IPS-18a (cell line): Measurements from ENCODE around the gene OPA3.

ENCODE experiments used
- H3K27ac ChIP-seq: one replicate; pipeline ENCODE4 v1.5.1; 2013; ENCODE audit warnings: low read length
- H3K27me3 ChIP-seq: one replicate; pipeline ENCODE4 v1.6.1; 2013; ENCODE audit warnings: mild to moderate bottlenecking, low read length; ENCODE audit not compliant: control insufficient read depth, insufficient read depth
- H3K36me3 ChIP-seq: one replicate; pipeline ENCODE4 v1.6.1; 2013; ENCODE audit warnings: low read depth, low read length; ENCODE audit not compliant: control insufficient read depth
- H3K4me1 ChIP-seq: one replicate; pipeline ENCODE4 v1.6.1; 2013; ENCODE audit warnings: low read depth, low read length; ENCODE audit not compliant: control insufficient read depth
- H3K4me3 ChIP-seq: one replicate; pipeline ENCODE4 v1.5.1; 2013; ENCODE audit warnings: low read length
- H3K9ac ChIP-seq: one replicate; pipeline ENCODE4 v1.6.1; 2013; ENCODE audit warnings: mild to moderate bottlenecking, low read length, moderate library complexity
- H3K9me3 ChIP-seq: one replicate; pipeline ENCODE4 v1.6.1; 2013; ENCODE audit warnings: low read depth, low read length; ENCODE audit not compliant: control insufficient read depth

OPA3 gene

DNA sequence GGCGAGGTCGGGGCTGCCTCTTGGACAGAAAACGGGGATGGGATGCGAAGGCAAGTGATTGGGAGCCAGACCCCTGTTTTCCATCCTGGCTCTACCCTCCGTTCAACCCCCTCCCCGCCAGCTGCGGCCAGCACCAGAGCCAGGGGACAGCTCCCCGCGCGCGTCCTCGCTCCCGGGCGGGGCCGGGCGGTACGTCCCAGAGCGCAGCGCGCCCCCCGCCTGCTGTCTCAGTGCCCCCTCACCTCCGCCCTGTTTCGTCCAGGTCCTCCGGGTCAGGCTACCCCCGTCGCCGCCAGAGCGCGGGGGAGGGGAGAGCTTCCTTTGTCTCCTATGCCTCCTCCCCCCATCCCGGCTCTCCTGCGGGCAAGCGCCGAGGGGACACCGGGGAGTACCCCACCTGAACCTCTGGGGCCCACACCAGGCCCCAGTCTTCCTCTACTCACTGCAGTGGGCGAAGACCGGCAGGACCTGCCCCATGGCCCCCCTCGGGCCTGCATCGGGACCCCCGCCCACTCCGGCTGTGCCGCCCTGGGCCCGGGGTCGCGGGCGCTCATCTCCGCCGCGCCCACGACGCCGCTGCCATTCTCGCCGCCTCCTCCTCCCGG lies 88.2 kb downstream of the OPA3 start:
- no peaks in the 10 kb centered on the region for H3K9me3 ChIP-seq
- peaks cover 26% of the 10 kb centered on the region for H3K4me1 ChIP-seq
- peak overlapping the region; percentile 28 for H3K9ac ChIP-seq
- no peaks in the 10 kb centered on the region for H3K36me3 ChIP-seq
- peak overlapping the region; percentile 75 for H3K4me3 ChIP-seq
- H3K27me3 ChIP-seq = peaks cover 42% of the 10 kb centered on the region
- H3K27ac ChIP-seq = no peak overlapping the region

DNA sequence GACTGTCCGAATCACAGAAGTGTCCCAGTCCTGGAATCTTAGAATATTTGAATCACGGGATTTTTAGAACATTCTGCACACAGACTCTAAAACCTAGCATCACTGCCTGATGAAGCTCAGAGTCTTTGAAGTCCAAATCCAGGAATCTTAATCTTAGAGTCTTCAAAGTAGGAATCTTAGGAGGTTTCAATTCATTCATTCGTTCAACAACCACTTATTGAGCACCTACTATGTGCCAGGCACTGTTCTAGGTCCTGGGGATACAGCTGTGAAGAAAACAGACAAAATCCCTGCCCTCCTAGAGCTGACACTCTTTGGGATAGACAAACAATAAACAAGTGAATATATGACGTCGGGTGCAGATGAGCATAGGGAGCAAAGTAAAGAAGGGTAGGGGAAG lies 89.4 kb downstream of the OPA3 start:
- Histone ChIP-seq H3K4me1 (peaks cover 19% of the 10 kb centered on the region), H3K27ac (no peak overlapping the region), H3K36me3 (no peaks in the 10 kb centered on the region), H3K4me3 (no peak overlapping the region), H3K9ac (no peak overlapping the region), H3K9me3 (no peaks in the 10 kb centered on the region), H3K27me3 (peaks cover 38% of the 10 kb centered on the region)

DNA sequence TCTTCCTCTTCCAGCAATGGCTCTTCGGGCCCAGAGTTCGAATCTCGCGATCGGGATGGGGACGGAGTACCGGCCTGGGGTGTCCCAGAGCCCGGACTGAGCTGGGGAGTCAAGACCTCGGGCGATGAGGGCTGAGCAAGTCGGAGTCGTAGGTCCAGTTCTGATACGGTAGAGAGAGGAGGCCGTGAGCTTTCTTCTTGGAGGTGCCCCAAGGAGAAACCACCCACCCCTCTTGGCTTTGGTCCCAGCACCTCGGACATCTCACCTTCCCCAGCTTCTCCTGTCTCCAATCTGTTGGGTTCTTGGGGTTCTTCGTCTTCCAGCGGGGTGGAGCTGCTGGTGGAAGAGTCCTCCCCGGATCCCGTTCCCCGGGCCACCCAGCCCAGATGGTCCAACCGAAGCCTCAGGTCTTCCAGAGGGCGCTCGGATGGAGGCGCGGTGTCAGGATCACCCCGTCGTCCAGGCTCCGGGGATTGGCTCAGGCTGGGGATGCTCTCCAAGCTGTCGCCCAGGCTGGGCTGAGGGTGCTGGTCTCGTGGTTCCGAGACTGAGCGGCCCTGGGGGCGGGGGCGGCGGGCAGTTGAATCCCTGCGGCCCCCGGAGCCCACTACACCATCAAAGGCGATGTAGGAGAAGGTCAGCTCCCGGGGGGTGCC lies 90.2 kb downstream of the OPA3 start:
- no peaks in the 10 kb centered on the region for H3K9me3 ChIP-seq
- peaks cover 32% of the 10 kb centered on the region for H3K27me3 ChIP-seq
- no peak overlapping the region for H3K27ac ChIP-seq
- H3K4me3 ChIP-seq = no peak overlapping the region
- no peak overlapping the region for H3K9ac ChIP-seq
- peaks cover 19% of the 10 kb centered on the region for H3K4me1 ChIP-seq
- H3K36me3 ChIP-seq = no peaks in the 10 kb centered on the region

DNA sequence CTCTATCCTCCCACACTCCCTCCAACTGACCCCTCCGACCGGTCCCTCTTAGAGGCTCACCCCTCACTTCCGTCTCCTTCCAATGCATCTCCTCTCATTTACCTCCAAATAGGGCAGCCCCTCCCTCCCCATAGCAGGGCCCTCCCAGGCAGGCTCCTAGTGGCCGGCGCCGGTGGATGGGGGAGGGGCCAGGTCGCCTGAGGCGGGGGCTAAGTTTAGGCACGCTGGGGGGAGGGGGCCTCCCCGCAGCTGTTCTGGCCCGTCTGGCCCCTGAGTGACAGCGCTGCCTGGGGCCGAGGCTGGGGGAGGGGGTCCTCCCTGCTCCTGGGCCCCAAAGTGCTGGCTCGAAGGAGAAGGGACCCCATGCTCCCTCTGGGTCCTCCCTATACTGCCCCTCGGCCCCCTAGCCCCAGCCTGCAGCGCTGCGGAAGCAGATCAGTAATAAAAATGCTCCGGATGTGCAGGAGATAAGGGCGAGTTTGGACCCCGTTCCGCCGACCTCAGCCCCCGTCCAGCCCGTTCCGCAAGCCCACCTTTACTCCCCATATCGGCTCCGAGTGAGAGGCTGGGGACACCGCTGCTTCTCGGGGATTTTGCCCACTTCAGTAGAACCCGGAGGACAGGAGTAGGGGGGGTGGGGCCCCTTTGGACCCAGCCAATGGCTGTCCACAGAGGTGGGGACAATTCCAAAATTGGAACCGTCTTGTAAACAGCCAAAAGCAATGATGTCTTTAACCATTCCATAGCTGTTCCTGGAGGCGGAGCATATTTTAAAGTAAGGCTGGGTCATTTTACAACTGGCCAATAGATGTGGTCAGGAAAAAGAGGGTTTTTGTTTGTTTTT lies 91.8 kb downstream of the OPA3 start:
- peaks cover 17% of the 10 kb centered on the region for H3K27me3 ChIP-seq
- H3K27ac ChIP-seq = no peak overlapping the region
- H3K9ac ChIP-seq = peak overlapping the region; percentile 39
- peak overlapping the region; percentile 78 for H3K4me3 ChIP-seq
- peaks cover 14% of the 10 kb centered on the region for H3K4me1 ChIP-seq
- no peaks in the 10 kb centered on the region for H3K36me3 ChIP-seq
- no peaks in the 10 kb centered on the region for H3K9me3 ChIP-seq

DNA sequence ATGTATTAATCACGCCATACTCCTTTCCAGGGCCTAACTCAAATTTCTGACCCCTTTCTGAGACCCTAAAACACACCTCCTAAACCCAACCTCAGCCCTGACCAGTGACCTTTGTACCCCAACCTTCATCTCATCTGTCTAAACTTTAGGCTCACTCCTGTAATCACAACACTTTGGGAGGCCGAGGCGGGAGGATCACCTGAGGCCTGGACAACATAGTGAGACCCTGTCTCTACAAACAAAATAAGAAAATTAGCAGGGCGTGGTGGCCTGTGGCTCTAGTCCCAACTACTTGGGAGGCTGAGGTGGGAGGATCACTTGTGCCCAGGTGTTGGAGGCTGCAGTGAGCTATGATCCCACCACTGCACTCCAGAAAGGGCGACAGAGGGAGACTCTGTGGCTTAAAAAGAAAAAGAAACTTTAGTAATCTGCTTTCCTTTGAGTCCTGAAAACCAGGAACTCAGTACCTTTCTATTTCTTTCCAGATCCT lies 92.4 kb downstream of the OPA3 start:
- peak overlapping the region; percentile 78 for H3K4me3 ChIP-seq
- H3K9me3 ChIP-seq = no peaks in the 10 kb centered on the region
- H3K27ac ChIP-seq = no peak overlapping the region
- peaks cover 15% of the 10 kb centered on the region for H3K27me3 ChIP-seq
- H3K36me3 ChIP-seq = no peaks in the 10 kb centered on the region
- peaks cover 10% of the 10 kb centered on the region for H3K4me1 ChIP-seq
- no peak overlapping the region for H3K9ac ChIP-seq

DNA sequence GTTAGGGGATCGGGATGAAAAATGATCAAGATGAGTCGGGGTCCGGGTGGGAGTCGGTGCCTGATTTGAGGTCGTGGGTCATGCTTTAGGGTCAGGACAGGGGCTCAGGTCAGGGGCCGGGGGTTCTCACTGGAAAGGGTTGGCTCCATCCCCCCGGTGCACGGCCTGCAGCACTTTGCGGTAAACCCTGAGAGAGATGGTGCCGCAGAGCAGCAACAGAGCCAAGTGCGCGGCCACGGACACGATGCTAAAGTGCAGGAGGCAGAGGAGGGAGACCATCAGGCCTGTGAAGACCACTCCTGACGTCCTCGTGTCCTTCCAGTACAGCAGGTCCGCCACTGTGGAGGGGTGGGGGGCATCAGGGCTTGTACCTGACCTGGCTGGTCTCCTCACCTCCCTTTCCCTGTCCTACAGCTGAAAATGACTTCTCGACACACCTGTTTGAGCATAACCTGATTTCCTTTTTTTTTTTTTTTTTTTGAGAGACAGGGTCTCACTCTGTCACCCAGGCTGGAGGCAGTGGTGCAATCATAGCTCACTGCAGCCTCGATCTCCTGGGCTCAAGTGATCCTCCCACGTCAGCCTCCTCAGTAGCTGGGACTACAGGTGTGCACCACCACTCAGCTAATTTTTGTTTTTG lies 95.3 kb downstream of the OPA3 start:
- H3K4me1 ChIP-seq = peaks cover 7% of the 10 kb centered on the region
- no peaks in the 10 kb centered on the region for H3K36me3 ChIP-seq
- H3K9ac ChIP-seq = no peak overlapping the region
- no peaks in the 10 kb centered on the region for H3K9me3 ChIP-seq
- H3K27ac ChIP-seq = no peak overlapping the region
- no peaks in the 10 kb centered on the region for H3K27me3 ChIP-seq
- H3K4me3 ChIP-seq = no peak overlapping the region

DNA sequence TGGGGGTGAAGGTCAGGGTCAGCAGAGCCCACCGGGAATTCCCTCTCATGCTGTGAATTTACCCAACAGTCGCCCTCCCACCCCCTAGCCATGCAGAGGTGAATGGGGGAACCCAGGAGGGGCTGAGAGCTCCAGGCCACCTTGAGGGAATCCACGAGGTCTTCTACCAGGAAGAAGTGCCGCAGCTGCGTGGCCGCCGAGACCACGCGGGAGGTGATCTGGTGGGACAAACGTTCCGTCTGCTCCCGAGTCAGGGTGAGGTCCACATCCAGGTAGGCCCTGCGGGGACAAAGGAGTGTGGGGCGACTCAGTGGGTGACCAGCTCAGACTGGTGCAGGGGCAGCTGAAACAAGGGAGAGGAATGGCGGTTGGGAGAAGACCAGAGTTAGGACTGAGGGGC lies 95.9 kb downstream of the OPA3 start:
- H3K36me3 ChIP-seq = no peaks in the 10 kb centered on the region
- no peaks in the 10 kb centered on the region for H3K9me3 ChIP-seq
- no peak overlapping the region for H3K9ac ChIP-seq
- H3K4me1 ChIP-seq = peaks cover 7% of the 10 kb centered on the region
- H3K4me3 ChIP-seq = no peak overlapping the region
- H3K27ac ChIP-seq = no peak overlapping the region
- no peaks in the 10 kb centered on the region for H3K27me3 ChIP-seq

DNA sequence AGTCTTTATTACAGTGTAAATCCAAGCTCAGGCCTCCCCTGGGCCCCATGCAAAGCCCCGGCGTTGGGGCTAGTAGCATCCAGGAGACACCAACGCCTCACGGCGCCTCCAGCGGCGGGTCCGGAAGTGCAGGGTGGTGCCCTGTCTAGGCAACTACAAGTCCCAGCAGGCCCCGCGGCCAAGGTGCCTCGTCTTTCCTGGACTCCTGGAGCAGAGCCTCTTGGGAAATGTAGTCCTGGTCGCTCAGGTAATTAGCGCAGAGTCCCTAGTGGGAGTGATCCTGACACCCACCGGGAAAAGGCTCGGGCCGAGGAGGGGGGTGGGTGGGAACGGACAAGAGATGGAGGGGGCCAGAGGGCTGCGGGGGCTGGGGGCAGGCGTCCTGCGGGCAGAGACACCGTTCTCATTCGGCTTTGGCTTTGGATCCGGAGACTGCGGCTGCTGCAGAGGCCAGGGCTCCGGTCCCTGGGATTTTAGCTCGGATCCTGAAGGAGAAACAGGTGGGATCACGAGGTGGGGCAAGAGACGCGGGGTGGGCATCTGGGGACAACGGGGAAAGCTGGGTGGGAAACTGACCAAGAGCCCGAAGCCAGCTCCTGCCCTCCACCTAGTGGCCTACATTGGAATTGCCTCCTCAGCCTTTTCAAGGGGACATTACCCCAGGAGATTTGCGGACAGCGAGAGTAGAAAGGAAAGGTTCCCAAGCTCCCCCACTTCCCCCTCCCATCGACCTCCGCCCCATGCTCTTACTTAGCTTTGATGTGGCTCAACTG lies 99.1 kb downstream of the OPA3 start:
- Histone ChIP-seq H3K9ac (no peak overlapping the region), H3K9me3 (no peaks in the 10 kb centered on the region), H3K4me3 (peak overlapping the region; percentile 61), H3K4me1 (peaks cover 3% of the 10 kb centered on the region), H3K27me3 (no peaks in the 10 kb centered on the region), H3K36me3 (no peaks in the 10 kb centered on the region), H3K27ac (no peak overlapping the region)

DNA sequence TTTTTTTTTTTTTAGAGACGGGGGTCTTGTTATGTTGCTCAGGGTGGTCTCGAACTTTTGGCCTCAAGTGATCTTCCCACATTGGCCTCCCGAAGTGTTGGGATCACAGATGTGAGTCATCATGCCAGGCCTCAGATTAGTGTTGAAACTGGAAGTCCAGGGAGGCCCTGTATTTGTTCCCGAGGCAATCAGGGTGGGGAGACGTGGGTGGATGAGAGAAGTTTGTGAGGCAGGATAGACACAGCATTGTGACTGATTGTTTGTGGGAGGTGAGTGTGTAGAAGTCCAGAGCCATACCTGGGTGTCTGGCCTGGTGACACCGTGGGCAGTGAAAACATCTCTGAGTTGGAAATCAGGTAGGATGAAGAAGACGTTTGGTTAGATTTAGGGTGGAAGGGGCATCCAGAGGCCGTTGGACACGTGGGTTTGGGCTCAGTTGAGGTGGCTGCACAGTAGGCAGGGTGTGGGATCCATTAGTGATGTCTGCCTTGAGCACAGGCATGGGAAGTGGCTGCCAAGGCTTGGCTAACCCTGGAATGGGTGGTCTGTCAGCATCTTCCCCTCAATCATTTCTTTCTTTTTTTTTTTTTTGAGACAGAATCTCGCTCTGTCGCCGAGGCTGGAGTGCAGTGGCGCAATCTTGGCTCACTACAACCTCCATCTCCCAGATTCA lies 100.2 kb downstream of the OPA3 start:
- Histone ChIP-seq H3K36me3 (no peaks in the 10 kb centered on the region), H3K27ac (no peak overlapping the region), H3K27me3 (peaks cover 3% of the 10 kb centered on the region), H3K9ac (no peak overlapping the region), H3K9me3 (no peaks in the 10 kb centered on the region), H3K4me1 (peaks cover 3% of the 10 kb centered on the region), H3K4me3 (no peak overlapping the region)

DNA sequence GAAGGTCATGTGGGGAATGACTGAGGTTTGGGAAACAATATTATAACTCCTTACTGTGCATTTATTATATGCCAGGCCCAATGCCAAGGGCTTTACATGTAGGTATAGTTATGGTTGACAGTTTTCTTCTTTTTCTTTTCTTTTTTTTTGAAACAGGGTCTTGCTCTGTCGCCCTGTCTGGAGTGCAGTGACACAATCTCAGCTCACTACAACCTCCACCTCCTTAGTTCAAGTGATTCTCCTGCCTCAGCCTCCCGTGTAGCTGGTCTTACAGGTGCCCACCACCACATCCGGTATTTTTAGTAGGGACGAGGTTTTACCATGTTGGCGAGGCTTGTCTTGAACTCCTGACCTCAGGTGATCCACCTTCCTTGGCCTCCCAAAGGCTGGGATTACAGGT lies 101.6 kb downstream of the OPA3 start:
- Histone ChIP-seq H3K4me3 (no peak overlapping the region), H3K9me3 (no peaks in the 10 kb centered on the region), H3K9ac (no peak overlapping the region), H3K36me3 (no peaks in the 10 kb centered on the region), H3K27me3 (peaks cover 4% of the 10 kb centered on the region), H3K27ac (no peak overlapping the region), H3K4me1 (peaks cover 5% of the 10 kb centered on the region)
